H9 (cell line): ENCODE results near the gene COPE. TPM values are rescaled to one million over a fixed set of nuclear protein-coding genes. Genes with fewer than 3 reads are reported as not detected.

Experiments used
- DNase-seq: peaks from one replicate; pipeline ENCODE4 v3.0.0-alpha.2; 2017
- H2AFZ ChIP-seq: one replicate; pipeline ENCODE4 v1.6.1; 2013; ENCODE audit warnings: mild to moderate bottlenecking, low read length, control low read depth, moderate library complexity
- H2AK5ac ChIP-seq: 2 replicates; pipeline ENCODE4 v1.6.1; 2013; ENCODE audit warnings: low read length, control low read depth, mixed read lengths; ENCODE audit not compliant: insufficient read length
- H2BK120ac ChIP-seq: one replicate; pipeline ENCODE4 v1.6.1; 2013; ENCODE audit warnings: low read depth, mild to moderate bottlenecking, low read length, control low read depth, inconsistent platforms; ENCODE audit not compliant: poor library complexity, severe bottlenecking
- H2BK12ac ChIP-seq: 2 replicates; pipeline ENCODE4 v1.6.1; 2013; ENCODE audit warnings: low read length, control low read depth, mixed read lengths, low read depth; ENCODE audit not compliant: insufficient read length
- H2BK15ac ChIP-seq: 2 replicates; pipeline ENCODE4 v1.6.1; 2013; ENCODE audit warnings: low read depth, low read length, control low read depth
- H2BK20ac ChIP-seq: one replicate; pipeline ENCODE4 v1.6.1; 2013; ENCODE audit warnings: low read depth, mild to moderate bottlenecking, low read length, control low read depth, inconsistent platforms; ENCODE audit not compliant: poor library complexity, severe bottlenecking
- H2BK5ac ChIP-seq: 2 replicates; pipeline ENCODE4 v1.6.1; 2013; ENCODE audit warnings: low read length, control low read depth, mixed read lengths; ENCODE audit not compliant: insufficient read length
- H3K14ac ChIP-seq: 2 replicates; pipeline ENCODE4 v1.6.1; 2013; ENCODE audit warnings: low read length, control low read depth; ENCODE audit not compliant: insufficient read depth
- H3K18ac ChIP-seq: 2 replicates; pipeline ENCODE4 v1.6.1; 2013; ENCODE audit warnings: low read depth, mild to moderate bottlenecking, mixed read lengths, low read length, control low read depth; ENCODE audit not compliant: insufficient read length
- H3K23ac ChIP-seq: 2 replicates; pipeline ENCODE4 v1.6.1; 2013; ENCODE audit warnings: low read length, control low read depth, mixed read lengths, low read depth; ENCODE audit not compliant: insufficient read length
- H3K23me2 ChIP-seq: 2 replicates; pipeline ENCODE4 v1.6.1; 2013; ENCODE audit warnings: low read depth, mild to moderate bottlenecking, mixed read lengths, low read length, control low read depth; ENCODE audit not compliant: insufficient read length, poor library complexity, severe bottlenecking
- H3K27ac ChIP-seq: 2 replicates; pipeline ENCODE4 v1.5.1; 2013; ENCODE audit warnings: low read length, control low read depth, mixed read lengths, low read depth; ENCODE audit not compliant: insufficient read length
- H3K27me3 ChIP-seq: 2 replicates; pipeline ENCODE4 v1.6.1; 2013; ENCODE audit warnings: low read length, control low read depth, inconsistent platforms; ENCODE audit not compliant: insufficient read depth
- H3K4ac ChIP-seq: 2 replicates; pipeline ENCODE4 v1.6.1; 2013; ENCODE audit warnings: low read depth, mild to moderate bottlenecking, control low read depth, inconsistent platforms, low read length, moderate library complexity
- H3K4me1 ChIP-seq: 2 replicates; pipeline ENCODE4 v1.6.1; 2013; ENCODE audit warnings: low read length, control low read depth, inconsistent platforms; ENCODE audit not compliant: insufficient read depth
- H3K4me2 ChIP-seq: 2 replicates; pipeline ENCODE4 v1.6.1; 2013; ENCODE audit warnings: low read length, control low read depth, mixed read lengths; ENCODE audit not compliant: insufficient read length, insufficient read depth
- H3K56ac ChIP-seq: 2 replicates; pipeline ENCODE4 v1.6.1; 2013; ENCODE audit warnings: low read depth, mild to moderate bottlenecking, mixed read lengths, low read length, control low read depth; ENCODE audit not compliant: insufficient read length
- H3K79me1 ChIP-seq: 2 replicates; pipeline ENCODE4 v1.6.1; 2013; ENCODE audit warnings: low read depth, mild to moderate bottlenecking, moderate library complexity, low read length, control low read depth, inconsistent platforms; ENCODE audit not compliant: insufficient read depth, poor library complexity, severe bottlenecking
- H3K79me2 ChIP-seq: 2 replicates; pipeline ENCODE4 v1.6.1; 2013; ENCODE audit warnings: low read length, control low read depth, inconsistent platforms; ENCODE audit not compliant: insufficient read depth
- H3K9ac ChIP-seq: 2 replicates; pipeline ENCODE4 v1.6.1; 2013; ENCODE audit warnings: low read length, control low read depth, mixed read lengths; ENCODE audit not compliant: insufficient read length; ENCODE audit errors: extremely low read depth
- H3K9me3 ChIP-seq: one replicate; pipeline ENCODE4 v1.6.1; 2013; ENCODE audit warnings: low read depth, low read length, inconsistent platforms; ENCODE audit not compliant: control insufficient read depth
- H3T11ph ChIP-seq: one replicate; pipeline ENCODE4 v1.6.1; 2013; ENCODE audit warnings: mild to moderate bottlenecking, low read length, control low read depth, inconsistent platforms
- H4K20me1 ChIP-seq: one replicate; pipeline ENCODE4 v1.6.1; 2013; ENCODE audit not compliant: control insufficient read depth, insufficient read length, insufficient read depth
- H4K5ac ChIP-seq: 2 replicates; pipeline ENCODE4 v1.6.1; 2013; ENCODE audit warnings: low read depth, mild to moderate bottlenecking, mixed read lengths, low read length, control low read depth; ENCODE audit not compliant: insufficient read length
- H4K8ac ChIP-seq: replicated peaks from 2 replicates; pipeline ENCODE4 v1.6.1; 2013; ENCODE audit warnings: low read length, control low read depth, mixed read lengths, low read depth; ENCODE audit not compliant: insufficient read length
- H4K91ac ChIP-seq: 2 replicates; pipeline ENCODE4 v1.6.1; 2013; ENCODE audit warnings: low read depth, mild to moderate bottlenecking, moderate library complexity, mixed read lengths, low read length, control low read depth; ENCODE audit not compliant: insufficient read length
- H3K27ac Mint-ChIP-seq, 3 experiments: 2 replicates in 2 of 3; 3 replicates in 1 of 3; pipeline ENCODE4 v1.8.0; 2020 to 2021; ENCODE audit warnings: mixed read lengths in 3 of 3, mild to moderate bottlenecking in 1 of 3, moderate library complexity in 1 of 3
- H3K27me3 Mint-ChIP-seq: 2 replicates; pipeline ENCODE4 v1.8.0; 2021; ENCODE audit warnings: low read depth, mild to moderate bottlenecking, moderate library complexity, mixed read lengths
- H3K36me3 Mint-ChIP-seq, 3 experiments: 2 replicates in 2 of 3; 3 replicates in 1 of 3; pipeline ENCODE4 v1.8.0; 2020 to 2021; ENCODE audit warnings: low read depth in 3 of 3, mixed read lengths in 3 of 3; ENCODE audit not compliant: insufficient read depth in 1 of 3
- H3K4me1 Mint-ChIP-seq, 2 experiments: 2 replicates each; pipeline ENCODE4 v1.8.0; 2020; ENCODE audit warnings: mixed read lengths in 2 of 2
- H3K4me3 Mint-ChIP-seq, 2 experiments: 2 replicates in 1 of 2; 3 replicates in 1 of 2; pipeline ENCODE4 v1.8.0; 2020 to 2021; ENCODE audit warnings: mild to moderate bottlenecking in 2 of 2, mixed read lengths in 2 of 2, moderate library complexity in 1 of 2
- H3K9me3 Mint-ChIP-seq, 2 experiments: 2 replicates in 1 of 2; 3 replicates in 1 of 2; pipeline ENCODE4 v1.8.0; 2020; ENCODE audit warnings: mild to moderate bottlenecking in 2 of 2, mixed read lengths in 2 of 2, moderate library complexity in 1 of 2
- WGBS: extraction: QIAGEN DNeasy Blood & Tissue Kit; methylation state at CpG from one replicate; pipeline ENCODE4 v1.1.7; 2013; ENCODE audit warnings: missing lambda C conversion rate, low lambda C conversion rate, mixed read lengths; ENCODE audit not compliant: insufficient read length; ENCODE audit errors: extremely low coverage; 5-methylcytosine and 5-hydroxymethylcytosine counted together
- total RNA-seq: library from RNA; stranded (reverse); gene quantifications from 2 replicates; pipeline ENCODE4 v1.2.1, GENCODE V29; 2021
- TF ChIP-seq, protein P1 (sequence below): fragments of 200-600 bp; sonication (generic); conservative IDR thresholded peaks from 3 replicates; pipeline ENCODE4 v1.8.0; 2021; ENCODE audit warnings: antibody characterized with exemption, mild to moderate bottlenecking

The COPE gene
- total RNA-seq, 1 experiment from 2014 or later = 198 TPM

DNA sequence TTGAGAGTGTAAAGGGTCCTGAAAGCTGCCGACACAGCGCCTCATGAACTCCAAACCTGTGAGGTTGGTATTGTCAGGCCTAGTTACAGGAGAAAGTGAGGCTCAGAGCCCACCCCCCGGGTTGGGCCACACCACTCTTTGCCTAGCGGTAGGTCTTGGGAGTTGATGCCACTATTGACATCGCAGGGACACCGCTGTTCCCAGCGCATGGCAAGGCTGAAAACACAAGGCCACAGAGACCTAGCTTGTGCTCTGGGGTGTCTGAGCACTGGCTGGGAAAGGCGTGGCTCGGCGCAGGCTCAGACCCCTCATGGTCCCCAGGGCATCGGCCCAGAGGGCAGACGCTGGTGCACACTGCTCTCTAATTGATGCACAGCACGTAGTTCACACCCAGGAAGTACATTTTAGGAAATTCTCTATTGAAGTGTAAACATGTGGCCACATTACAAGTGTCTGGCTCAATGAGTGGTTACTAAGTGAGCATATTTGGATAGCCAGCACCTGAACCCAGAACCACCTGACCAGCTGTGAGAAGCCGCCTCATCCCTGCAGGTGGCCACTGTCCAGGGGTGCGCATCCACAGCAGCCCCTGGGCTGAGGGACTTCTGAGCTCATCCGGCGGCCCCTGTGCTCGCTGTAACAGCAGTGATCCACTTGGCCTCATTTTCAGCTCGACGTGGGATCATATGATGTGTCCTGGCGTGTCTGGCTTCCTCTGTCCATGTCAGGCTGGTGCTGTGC, 60.1 kb downstream of the COPE start:
- no peak overlapping the region for H4K8ac ChIP-seq
- H2BK15ac ChIP-seq = no peak overlapping the region
- H3K27ac ChIP-seq = no peak overlapping the region
- no peak overlapping the region for H3K4ac ChIP-seq
- H3K79me1 ChIP-seq = no peaks in the 10 kb centered on the region
- Mint-ChIP-seq H3K4me1 (no peaks in the 10 kb centered on the region), H3K4me3 (no peak overlapping the region), H3K27ac (no peak overlapping the region), H3K27me3 (no peaks in the 10 kb centered on the region), H3K36me3 (peaks cover 43 to 91% (median 86%) of the 10 kb centered on the region in 3 experiments), H3K9me3 (no peaks in the 10 kb centered on the region)
- no peaks in the 10 kb centered on the region for H3K27me3 ChIP-seq
- H2AK5ac ChIP-seq = no peak overlapping the region
- no peaks in the 10 kb centered on the region for H3K9me3 ChIP-seq
- H2BK20ac ChIP-seq = no peak overlapping the region
- H3K23me2 ChIP-seq = no peaks in the 10 kb centered on the region
- no peak overlapping the region for H3K14ac ChIP-seq
- no peak overlapping the region for H2AFZ ChIP-seq
- H2BK120ac ChIP-seq = no peak overlapping the region
- H2BK12ac ChIP-seq = no peak overlapping the region
- H3T11ph ChIP-seq = no peak overlapping the region
- TF ChIP-seq, protein P1, sequence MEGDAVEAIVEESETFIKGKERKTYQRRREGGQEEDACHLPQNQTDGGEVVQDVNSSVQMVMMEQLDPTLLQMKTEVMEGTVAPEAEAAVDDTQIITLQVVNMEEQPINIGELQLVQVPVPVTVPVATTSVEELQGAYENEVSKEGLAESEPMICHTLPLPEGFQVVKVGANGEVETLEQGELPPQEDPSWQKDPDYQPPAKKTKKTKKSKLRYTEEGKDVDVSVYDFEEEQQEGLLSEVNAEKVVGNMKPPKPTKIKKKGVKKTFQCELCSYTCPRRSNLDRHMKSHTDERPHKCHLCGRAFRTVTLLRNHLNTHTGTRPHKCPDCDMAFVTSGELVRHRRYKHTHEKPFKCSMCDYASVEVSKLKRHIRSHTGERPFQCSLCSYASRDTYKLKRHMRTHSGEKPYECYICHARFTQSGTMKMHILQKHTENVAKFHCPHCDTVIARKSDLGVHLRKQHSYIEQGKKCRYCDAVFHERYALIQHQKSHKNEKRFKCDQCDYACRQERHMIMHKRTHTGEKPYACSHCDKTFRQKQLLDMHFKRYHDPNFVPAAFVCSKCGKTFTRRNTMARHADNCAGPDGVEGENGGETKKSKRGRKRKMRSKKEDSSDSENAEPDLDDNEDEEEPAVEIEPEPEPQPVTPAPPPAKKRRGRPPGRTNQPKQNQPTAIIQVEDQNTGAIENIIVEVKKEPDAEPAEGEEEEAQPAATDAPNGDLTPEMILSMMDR = no peak
- no peak overlapping the region for H3K56ac ChIP-seq
- H3K4me2 ChIP-seq = no peak overlapping the region
- H4K20me1 ChIP-seq = no peaks in the 10 kb centered on the region
- DNase-seq = no peak
- H3K79me2 ChIP-seq = no peaks in the 10 kb centered on the region
- H3K18ac ChIP-seq = no peak overlapping the region
- H4K91ac ChIP-seq = no peak overlapping the region
- no CpG with 5 or more reads among the region's 21 CpGs for WGBS
- no peak overlapping the region for H4K5ac ChIP-seq
- no peaks in the 10 kb centered on the region for H3K4me1 ChIP-seq
- H2BK5ac ChIP-seq = no peak overlapping the region
- H3K23ac ChIP-seq = no peak overlapping the region
- H3K9ac ChIP-seq = no peak overlapping the region
